ENCODE measurements around the gene TAS2R5. TPM values are rescaled to one million over a fixed set of nuclear protein-coding genes. Genes with fewer than 3 reads are reported as not detected.
A peak's percentile ranks its signal among the peaks of the same experiment; 100 is the strongest.
"Not testable (repeated sequence)": the region's sequence is repeated elsewhere in the genome, so short reads cannot be mapped to it uniquely, and the experiment has no call there.

TAS2R5 gene, protein sequence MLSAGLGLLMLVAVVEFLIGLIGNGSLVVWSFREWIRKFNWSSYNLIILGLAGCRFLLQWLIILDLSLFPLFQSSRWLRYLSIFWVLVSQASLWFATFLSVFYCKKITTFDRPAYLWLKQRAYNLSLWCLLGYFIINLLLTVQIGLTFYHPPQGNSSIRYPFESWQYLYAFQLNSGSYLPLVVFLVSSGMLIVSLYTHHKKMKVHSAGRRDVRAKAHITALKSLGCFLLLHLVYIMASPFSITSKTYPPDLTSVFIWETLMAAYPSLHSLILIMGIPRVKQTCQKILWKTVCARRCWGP
- 0.27 TPM for total RNA-seq
- long read RNA-seq: 0 reads

- intact Hi-C loops (cut with DNase I): no loop called here
- ATAC-seq (ENCODE audit: poor library complexity): no peak
- no peak for DNase-seq
These were observed at the start of gene TAS2R5 for GRCh38 chr7:141789917-141790316. Gene TAS2R5, plus strand, starts transcription at chr7:141790217. Its CDS starts 145 bp downstream, at chr7:141790362.

GRCh38 chr7:141742229-141742628 lies 47.8 kb upstream of the TAS2R5 start:
- DNase-seq (no peak), ATAC-seq (ENCODE audit: poor library complexity) (no peak)
- intact Hi-C loops (cut with DNase I): no loop called here

DNA sequence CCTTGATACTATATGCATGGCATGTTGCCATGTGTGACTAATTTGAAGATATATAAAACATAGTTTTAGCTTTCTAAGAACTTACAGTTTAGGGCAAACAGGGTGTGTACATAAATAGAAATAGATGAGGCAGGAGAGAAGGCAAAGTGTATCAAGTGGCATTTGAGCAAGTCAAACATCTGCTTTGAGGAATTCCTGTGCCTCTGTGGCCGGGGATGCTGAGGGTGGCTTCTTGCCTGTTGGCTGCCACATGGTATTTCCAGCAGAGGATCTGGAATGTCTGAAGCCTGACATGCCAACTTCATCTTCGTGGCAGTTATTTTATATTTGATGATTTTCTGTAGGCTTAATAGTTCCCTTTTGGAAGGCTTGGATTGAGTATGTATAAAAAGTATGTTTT lies 45.9 kb upstream of the TAS2R5 start:
- DNase-seq (no peak), ATAC-seq (ENCODE audit: poor library complexity) (no peak)
- intact Hi-C loops (cut with DNase I): no loop called here

DNA sequence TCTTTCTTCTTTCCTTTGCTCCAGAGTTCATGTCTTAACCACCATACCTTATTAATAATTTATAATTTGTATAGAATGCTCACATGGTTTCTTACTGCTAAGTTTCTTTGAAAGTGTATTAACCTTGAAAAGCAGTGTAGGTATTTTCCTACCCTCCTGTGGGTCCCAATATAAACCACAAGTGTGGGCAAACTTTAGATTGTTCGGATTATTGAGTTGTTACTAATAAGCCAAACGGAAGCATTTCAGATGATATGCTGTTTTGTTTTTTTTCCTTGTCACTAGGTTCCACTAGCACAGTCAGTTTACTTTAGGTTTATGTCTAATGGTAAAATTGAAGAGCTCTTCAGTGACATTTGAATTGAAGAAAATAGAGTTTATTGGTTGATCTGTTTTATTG lies 41.6 kb upstream of the TAS2R5 start:
- intact Hi-C loops (cut with DNase I): no loop called here
- no peak for DNase-seq
- ATAC-seq (ENCODE audit: poor library complexity): no peak

DNA sequence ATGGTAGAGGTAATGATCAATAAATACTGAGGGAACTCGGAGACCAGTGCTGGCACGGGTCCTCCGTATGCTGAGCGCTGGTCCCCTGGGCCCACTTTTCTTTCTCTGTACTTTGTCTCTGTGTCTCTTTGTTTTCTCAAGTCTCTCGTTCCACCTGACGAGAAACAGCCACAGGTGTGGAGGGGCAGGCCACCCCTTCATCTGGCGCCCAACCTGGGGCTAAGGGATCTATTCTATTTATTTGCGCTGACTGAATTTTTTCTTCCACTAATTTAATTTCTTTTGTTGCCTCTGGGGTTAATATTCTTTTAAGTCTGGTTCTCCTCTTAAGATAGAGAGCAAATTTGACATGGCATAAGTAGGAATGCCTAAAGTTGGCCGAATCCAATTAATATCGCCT lies 38.1 kb upstream of the TAS2R5 start:
- not testable (repeated sequence) for DNase-seq; ATAC-seq (ENCODE audit: poor library complexity)

DNA sequence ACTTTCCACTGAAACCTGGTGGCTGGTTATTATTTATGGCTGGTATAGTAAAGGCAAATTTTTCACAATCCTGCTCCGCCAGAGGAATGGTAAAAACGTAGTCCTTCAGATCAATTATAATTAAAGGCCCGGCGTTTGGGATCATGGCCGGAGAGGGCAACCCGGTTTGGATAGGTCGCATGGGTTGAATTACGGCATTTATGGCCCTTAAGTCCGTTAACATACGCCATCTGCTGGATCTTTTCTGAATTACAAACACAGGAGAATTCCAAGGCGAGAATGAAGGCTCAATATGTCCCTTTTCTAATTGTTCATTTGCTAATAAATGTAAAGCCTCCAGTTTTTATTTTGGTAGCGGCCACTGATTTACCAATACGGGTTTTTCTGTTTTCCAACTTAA lies 37.4 kb upstream of the TAS2R5 start:
- DNase-seq (no peak), ATAC-seq (ENCODE audit: poor library complexity) (no peak)
- intact Hi-C loops (cut with DNase I): no loop called here

More for the DNA sequence above, 38.1 kb upstream of the TAS2R5 start:
- intact Hi-C loops (cut with DNase I): not testable (repeated sequence)

DNA sequence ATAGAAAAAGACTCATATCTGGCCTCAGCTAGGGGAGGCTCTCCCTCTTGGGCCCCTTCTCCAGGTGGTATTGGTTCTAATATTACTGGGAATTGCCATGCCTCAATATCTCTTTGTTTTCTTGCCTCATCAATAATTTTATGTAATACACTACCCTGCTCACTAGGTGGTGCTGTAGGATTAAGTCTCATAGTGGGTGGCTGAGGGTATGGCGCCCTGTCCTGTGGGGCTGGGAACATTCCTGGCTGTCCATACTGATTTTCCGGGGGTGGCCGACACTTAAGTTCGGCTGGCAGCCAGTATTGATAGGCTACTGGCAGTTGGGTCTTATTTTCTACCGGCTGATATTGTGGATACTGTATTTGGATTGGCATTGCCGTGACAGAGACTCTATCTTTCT lies 35.1 kb upstream of the TAS2R5 start:
- intact Hi-C loops (cut with DNase I): no loop called here
- DNase-seq (no peak), ATAC-seq (ENCODE audit: poor library complexity) (no peak)

DNA sequence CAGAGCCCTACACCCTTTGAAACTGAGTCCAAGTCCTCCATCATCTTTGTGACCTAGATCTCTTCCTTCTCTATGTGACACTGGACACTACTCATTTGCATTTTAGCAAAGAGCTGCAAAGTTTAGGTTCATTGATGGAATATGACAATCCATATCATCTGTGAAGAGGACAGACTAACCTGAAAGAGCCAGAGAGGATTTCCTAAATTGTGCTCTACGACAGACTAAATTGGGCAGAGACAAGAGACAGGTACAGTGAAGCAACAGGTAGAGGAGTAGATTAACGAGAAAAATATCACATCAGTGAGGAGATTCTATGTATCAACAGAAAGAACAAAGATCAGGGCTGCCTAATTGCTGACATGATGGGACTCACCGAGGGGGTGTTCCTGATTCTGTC lies 26.2 kb upstream of the TAS2R5 start, which contains the start of gene TAS2R3:
Gene TAS2R3, plus strand, starts transcription at position 301 of the 400 bp plus-strand sequence. Its CDS starts 62 bp downstream, at position 363.
- intact Hi-C loops (cut with DNase I): no loop called here
- no peak for ATAC-seq (ENCODE audit: poor library complexity)
- no peak for DNase-seq

- ATAC-seq (ENCODE audit: poor library complexity); DNase-seq; intact Hi-C loops (cut with DNase I): not testable (repeated sequence)
These were observed 19.9 kb upstream of the TAS2R5 start for GRCh38 chr7:141770083-141770583.

DNA sequence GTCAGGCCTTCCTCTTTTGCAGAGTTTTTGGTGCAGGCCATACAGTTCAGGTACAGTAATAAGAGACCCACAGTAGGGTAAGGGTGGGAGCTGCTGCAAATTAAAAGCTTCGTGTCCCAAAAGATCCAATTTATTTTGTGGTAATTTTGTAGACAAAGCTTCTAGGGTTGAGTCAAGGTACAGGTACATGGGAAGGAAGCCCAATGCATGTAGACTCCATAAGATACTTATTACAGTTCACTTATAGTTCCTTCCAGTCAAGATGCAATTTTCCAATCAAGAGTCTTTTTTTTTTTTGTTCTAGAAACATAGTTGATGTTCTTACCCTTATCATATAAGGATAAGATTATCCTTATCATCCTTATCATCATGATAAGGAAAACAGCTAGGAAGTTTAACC lies 13.6 kb upstream of the TAS2R5 start, which contains the start of gene TAS2R4:
Gene TAS2R4, plus strand, starts transcription at position 301 of the 400 bp plus-strand sequence. CDS start 1,815 bp downstream, outside the sequence.
- ATAC-seq (ENCODE audit: poor library complexity): no peak
- DNase-seq: no peak
- intact Hi-C loops (cut with DNase I): no loop called here

- peak; percentile 34 for ATAC-seq (ENCODE audit: poor library complexity)
- intact Hi-C loops (cut with DNase I): no loop called here
- no peak for DNase-seq
These were observed 4.1 kb upstream of the TAS2R5 start for GRCh38 chr7:141785706-141786552.

DNA sequence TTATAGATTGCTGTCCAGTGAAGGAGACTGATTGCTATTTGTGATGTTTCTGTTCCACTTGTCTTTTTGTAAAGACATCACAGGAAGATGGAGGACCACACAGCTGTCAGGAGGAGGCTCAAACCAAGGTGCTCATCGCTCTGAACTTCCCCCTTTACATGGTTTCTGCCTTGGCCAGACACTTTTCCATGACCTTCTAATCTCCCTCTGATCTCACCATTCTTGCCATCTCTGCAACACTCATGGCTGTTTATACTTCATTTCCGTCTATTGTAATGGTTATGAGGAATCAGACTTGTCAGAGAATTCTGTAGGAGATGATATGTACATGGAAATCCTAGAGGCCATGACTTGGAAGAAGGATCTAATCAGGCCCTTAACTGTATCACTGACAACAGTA lies 1.7 kb upstream of the TAS2R5 start:
- intact Hi-C loops (cut with DNase I): no loop called here
- DNase-seq (no peak), ATAC-seq (ENCODE audit: poor library complexity) (no peak)

GRCh38 chr7:141792526-141792925 lies 2.5 kb downstream of the TAS2R5 start:
- intact Hi-C loops (cut with DNase I): no loop called here

DNA sequence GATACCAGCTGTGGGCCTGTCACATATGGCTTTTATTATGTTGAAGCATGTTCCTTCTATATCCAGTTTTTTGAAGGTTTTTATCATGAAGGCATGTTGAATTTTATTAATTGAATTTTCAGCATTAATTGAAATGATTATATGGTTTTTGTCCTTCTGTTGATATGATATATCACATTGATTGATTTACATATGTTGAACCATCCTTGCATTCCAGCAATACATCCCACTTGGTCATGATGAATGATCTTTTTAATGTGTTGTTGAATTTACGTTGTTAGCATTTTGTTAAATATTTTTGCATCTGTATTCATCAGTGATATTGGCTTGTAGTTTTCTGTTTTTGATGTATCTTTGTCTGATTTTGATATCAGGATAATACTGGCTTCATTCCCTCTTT lies 30.1 kb downstream of the TAS2R5 start:
- DNase-seq (no peak), ATAC-seq (ENCODE audit: poor library complexity) (no peak)
- intact Hi-C loops (cut with DNase I): no loop called here

More at GRCh38 chr7:141792526-141792925, 2.5 kb downstream of the TAS2R5 start:
- DNase-seq (no peak), ATAC-seq (ENCODE audit: poor library complexity) (no peak)

DNA sequence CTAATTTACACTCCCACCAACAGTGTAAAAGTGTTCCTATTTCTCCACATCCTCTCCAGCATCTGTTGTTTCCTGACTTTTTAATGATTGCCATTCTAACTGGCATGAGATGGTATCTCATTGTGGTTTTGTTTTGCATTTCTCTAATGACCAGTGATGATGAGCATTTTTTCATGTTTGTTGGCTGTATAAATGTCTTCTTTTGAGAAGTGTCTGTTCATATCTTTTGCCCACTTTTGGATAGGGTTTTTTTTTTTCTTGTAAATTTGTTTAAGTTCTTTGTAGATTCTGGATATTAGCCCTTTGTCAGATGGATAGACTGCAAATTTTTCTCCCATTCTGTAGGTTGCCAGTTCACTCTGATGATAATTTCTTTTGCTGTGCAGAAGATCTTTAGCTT lies 32.4 kb downstream of the TAS2R5 start:
- DNase-seq; intact Hi-C loops (cut with DNase I); ATAC-seq (ENCODE audit: poor library complexity): not testable (repeated sequence)

DNA sequence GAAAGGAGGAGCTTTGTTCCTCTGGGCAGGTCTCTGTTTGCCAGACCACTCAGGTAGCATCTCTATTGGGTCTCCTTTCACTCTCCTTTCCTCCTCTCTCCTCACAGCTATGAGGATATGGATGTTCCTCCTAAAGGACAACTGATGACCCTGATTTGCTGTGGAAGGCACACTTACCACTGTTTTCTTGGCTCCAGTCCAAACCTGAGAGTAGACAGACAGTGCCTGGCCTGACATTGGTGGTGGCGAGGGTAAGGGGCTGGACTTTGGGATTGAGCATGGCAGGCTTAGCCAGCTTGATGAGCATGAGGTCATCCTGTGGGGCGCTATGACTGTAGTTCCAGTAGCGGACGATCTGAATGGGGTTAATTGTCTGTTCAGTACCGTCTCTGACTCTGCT lies 47.7 kb downstream of the TAS2R5 start:
- intact Hi-C loops (cut with DNase I): no loop called here
- ATAC-seq (ENCODE audit: poor library complexity) (no peak), DNase-seq (no peak)

DNA sequence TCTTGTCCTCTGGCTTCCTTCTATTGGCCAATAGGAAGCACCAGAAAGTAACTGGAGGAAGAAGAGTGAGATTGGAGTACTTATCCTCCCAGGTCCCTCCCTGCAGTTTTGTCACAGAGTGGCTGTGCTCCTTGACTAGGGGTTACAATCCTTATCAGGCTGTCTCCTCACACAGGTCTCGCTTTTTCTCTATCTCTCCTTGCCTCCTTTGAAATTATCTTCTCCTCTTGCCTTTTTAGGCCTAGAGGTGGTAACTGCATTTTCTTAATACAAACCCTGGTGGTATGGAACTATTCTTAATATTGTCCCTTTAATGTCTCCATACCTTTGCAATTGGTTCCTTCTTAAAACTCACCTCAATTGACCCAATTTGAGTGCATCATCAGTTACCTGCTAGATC lies 48.6 kb downstream of the TAS2R5 start:
- ATAC-seq (ENCODE audit: poor library complexity): no peak
- intact Hi-C loops (cut with DNase I): no loop called here
- DNase-seq: no peak

DNA sequence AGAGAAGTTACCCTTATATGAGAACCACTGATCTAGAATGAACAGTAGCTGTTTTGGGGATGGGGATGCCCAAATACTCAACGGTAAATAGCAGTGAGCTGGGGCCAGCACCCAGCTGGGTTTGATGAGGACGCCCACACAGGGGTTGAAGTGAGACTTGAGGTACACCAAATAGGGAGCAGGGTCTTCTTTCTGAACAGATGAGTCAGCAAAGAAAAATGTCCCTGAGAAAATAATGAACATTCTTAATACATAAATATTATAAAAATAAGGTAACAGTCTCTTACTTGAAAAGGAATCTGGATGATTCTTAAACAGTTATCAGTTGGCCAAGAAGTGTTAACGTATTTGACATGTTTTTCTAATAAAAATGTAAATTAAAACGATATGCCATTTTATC lies 49.2 kb downstream of the TAS2R5 start:
- ATAC-seq (ENCODE audit: poor library complexity) (no peak), DNase-seq (no peak)
- intact Hi-C loops (cut with DNase I): no loop called here

DNA sequence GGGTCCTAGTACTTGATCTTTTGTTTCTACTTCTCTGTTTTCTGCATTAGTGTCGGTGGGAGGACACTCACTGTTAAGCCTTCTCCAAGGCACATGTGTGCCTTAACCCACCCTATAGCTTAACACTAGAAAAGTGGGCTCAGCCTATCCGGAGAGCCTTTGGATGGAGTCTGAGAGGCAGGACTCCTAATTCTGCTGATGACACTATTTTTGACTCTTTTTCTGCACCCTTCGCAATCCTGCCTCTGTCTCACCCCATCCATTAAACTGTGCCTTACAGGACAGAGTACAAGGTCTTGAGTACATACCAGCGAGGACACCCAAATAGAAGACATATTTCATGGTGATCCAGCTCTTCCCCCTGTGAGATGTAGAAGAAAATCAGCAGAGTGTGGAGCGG lies 50.7 kb downstream of the TAS2R5 start:
- DNase-seq (no peak), ATAC-seq (ENCODE audit: poor library complexity) (no peak)

More for the DNA sequence above, 50.7 kb downstream of the TAS2R5 start:
- intact Hi-C loops (cut with DNase I): no loop called here

All from Right ventricle myocardium superior (tissue), 1 donor.